GM21390 (cell line): ENCODE measurements around the gene USP3.
A peak's percentile ranks its signal among the peaks of the same experiment; 100 is the strongest.
"Not testable (repeated sequence)": the region's sequence is repeated elsewhere in the genome, so short reads cannot be mapped to it uniquely, and the experiment has no call there.

Source experiments
- ATAC-seq: cut with Tn5 transposase; IDR thresholded peaks from one replicate; pipeline ENCODE4 v1.9.1; 2021; ENCODE audit not compliant: unreplicated experiment

The USP3 gene

DNA sequence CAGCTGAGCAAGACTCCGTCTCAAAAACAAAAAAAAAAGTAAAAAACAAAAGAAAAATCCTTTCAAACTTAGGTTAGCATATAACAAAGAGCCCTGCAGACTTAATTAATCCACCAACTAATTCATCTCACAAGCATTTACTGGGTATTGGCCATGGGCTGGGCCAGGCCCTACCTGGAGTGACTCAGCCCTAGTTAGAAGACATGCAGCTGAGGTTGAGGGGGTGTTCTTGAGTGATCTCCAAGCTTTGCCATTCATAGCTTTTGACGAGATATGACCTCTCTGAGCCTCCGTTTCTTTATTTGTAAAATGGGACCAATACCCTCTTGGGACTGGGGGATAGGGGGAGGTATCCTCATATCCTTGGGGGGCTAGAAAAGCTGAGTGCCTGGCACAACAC, 100.6 kb downstream of the USP3 start:
- no peak for ATAC-seq

GRCh38 chr15:63605816-63606215, 101.4 kb downstream of the USP3 start:
- no peak for ATAC-seq

DNA sequence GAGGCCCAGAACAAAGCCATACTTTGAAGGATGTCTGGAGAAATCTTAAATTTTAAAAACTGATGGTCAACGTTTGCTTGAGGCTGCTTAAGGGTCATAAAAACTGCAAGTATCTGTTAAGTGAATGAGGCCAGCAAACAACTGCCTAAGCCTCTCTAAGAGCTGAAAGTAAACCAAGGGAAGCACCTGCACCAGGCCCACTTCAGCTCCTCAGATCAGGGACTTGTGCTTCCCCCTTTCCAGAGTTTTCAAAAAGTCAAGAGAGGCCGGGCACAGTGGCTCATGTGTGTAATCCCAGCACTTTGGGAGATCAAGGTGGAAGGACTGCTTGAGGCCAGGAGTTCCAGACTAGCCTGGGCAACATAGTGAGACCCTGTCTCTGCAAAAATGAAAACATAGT, 101.9 kb downstream of the USP3 start:
- ATAC-seq: no peak

DNA sequence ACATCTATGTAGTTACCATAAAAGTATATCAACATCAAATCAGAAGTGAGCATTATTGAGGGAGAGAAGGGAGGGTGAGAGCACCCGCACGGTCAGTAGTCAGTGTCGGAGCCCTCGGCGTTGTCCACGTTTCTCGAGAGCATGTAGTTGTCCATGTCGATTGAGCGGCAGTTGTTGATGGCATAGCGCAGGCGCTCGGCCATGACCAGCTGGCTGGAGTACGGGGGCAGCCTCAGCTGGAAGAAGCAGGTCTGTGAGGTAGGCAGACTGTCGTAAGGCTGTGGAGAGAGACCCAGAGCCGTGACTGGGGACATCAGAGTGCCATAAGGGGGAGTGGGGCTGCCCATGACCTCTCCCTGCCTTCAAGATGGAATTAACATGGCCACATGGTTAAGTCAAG, 104.6 kb downstream of the USP3 start:
- no peak for ATAC-seq

- no peak for ATAC-seq
These were observed 105.1 kb downstream of the USP3 start for GRCh38 chr15:63609448-63609847.

DNA sequence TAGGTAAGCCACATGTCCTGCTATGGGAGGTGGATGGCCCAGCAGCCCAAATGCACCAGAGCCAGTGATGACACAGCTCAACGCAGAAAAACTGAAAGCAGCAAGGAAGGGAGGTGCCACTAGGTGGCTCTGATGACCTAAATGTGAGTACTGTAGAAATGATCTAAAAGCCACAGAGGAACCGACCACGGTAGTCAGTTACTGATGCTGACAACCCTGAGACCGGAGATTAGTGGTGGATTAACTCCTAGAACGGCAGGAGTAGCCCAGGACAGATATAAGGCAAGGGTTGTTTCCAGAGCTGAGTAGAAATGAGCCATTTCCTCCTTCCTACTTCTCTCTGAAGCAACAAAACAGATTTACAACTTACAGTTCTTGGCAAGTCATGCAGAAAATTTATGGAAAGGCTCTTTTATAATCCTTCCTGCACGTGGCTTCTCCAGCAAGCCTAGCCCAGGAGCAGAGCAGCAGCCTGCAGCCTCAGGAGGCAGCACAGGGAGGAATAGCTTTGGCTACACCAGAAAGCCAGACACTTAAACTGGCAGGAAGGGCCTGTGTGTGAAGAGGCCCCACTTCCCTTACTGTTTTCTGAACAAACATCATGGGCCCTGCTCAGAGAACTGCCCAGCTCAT, 105.9 kb downstream of the USP3 start:
- ATAC-seq: peak; percentile 60

- ATAC-seq: no peak
These were observed 106.8 kb downstream of the USP3 start for GRCh38 chr15:63611177-63611576.

DNA sequence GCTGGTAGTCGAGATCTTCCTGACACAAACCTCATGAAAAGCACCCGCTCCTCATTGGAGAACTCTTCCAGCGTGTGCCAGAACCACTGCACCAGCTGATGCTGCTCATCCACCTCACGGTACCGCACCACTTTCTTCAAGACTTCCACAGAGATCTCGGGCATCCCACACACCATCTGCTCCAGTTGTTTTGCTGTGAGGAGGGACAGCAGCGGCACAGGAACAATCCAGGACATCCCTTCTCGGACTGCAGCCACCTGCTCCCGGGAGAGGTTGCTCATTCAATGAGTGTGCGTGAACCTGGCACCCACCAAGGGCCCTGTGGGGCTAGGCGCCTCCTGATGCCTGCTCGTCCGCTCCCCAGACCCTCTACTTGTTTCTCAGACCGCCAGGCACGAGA, 107.9 kb downstream of the USP3 start:
- ATAC-seq: no peak

- no peak for ATAC-seq
These were observed 111.5 kb downstream of the USP3 start for GRCh38 chr15:63615935-63616334.

DNA sequence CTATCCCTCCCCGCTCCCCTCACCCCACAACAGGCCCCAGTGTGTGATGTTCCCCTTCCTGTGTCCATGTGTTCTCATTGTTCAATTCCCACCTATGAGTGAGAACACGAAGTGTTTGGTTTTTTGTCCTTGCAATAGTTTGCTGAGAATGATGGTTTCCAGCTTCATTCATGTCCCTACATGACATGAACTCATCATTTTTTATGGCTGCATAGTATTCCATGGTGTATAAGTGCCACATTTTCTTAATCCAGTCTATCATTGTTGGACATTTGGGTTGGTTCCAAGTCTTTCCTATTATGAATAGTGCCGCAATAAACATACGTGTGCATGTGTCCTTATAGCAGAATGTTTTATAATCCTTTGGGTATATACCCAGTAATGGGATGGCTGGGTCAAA, 112.8 kb downstream of the USP3 start:
- ATAC-seq: not testable (repeated sequence)

DNA sequence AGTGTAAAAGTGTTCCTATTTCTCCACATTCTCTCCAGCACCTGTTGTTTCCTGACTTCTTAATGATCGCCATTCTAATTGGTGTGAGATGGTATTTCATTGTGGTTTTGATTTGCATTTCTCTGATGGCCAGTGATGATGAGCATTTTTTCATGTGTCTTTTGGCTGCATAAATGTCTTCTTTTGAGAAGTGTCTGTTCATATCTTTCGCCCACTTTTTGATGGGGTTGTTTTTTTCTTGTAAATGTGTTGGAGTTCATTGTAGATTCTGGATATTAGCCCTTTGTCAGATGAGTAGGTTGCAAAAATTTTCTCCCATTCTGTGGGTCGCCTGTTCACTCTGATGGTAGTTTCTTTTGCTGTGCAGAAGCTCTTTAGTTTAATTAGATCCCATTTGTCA, 113.2 kb downstream of the USP3 start:
- ATAC-seq: not testable (repeated sequence)

GRCh38 chr15:63620760-63621159, 116.4 kb downstream of the USP3 start:
- not testable (repeated sequence) for ATAC-seq

DNA sequence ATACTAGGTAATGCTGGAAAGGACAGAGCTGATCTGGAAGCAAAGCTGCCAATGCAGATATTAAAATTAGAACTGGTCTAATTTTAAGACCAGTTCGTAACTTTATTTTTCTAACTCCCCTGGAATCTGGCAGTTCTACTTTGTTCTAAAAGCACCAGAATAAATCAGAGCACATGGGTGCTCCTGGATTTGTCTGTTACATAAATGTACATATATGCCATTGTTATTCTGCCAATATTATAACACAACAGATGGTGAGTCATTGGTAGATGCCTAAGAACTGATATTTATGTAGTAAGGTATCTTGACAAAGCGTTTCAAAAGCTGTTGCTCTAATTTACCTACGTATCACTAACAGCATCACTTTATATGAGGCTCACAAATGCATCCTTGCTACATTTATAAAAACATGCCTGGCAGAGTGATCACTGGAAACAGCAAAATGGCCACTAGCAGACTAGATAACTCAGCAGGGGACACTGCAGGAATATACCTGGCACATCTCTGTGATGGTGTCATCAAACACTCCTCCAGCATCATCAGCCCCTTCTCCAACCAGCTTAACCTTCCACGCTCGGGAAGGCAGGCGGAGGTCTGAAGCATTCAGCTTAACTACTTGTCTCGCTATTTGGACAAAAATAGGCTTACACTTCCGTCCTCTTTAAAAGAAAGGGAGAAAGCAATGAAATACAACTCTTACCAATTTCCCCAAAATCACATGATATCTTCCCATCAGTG, 119.0 kb downstream of the USP3 start:
- ATAC-seq: no peak

DNA sequence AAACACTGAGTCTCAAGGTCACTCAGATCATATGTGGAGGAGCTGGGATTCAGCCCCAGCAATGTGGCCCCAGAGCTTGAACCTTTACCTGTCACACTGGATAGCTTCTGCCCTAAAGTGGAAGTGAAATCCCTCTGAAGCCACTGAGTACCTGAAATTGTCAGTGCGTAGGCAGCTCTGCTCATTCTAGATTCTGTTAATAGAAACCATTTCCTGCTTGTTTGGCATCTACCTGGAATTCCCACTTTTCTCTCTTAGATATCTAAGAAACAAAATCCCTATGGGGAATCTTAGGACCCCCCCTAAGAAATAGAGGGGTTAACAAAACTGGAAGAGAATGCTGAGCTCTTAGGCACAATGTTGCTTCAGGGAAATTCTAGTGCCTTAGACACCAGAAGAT, 122.6 kb downstream of the USP3 start:
- ATAC-seq: no peak

GRCh38 chr15:63628123-63628822, 123.9 kb downstream of the USP3 start:
- ATAC-seq: no peak

- ATAC-seq: no peak
These were observed 125.8 kb downstream of the USP3 start for GRCh38 chr15:63630036-63630751.

DNA sequence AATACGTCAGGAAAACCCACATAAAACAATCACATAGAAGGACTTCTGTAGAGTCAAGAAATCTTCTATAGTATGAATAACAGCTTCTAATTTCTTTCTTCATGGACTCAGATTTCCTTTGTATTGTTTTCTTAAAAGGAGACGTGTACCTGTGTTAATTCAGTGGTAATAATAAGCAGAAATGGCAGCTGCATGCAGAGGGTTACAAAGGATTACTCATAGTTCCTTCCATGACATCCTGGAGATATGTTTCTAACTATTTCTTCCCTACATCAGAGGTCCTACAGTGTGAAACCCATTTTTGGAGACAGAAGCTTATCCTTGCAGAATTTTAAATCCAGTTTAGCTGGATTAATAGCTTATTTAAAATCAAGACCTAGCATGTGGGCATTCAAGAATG, 128.9 kb downstream of the USP3 start:
- no peak for ATAC-seq

DNA sequence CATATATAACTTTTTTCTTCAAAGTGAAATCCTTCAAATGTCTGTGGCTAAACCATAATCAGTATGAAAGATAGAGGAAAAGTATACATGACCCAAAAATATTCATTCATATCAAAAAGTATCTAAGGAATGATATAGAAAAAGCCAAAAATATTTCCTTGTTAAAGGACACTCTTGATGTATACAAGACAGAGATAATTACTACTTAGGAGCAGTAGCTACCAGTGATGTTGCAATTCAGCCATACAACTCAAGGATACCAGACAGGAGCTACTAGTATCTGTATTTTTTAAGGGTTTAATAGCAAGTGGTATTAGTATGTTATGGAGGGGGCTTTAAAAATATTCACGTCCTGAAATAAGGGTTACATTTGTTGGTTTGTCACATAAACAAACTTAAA, 129.8 kb downstream of the USP3 start:
- ATAC-seq: no peak

DNA sequence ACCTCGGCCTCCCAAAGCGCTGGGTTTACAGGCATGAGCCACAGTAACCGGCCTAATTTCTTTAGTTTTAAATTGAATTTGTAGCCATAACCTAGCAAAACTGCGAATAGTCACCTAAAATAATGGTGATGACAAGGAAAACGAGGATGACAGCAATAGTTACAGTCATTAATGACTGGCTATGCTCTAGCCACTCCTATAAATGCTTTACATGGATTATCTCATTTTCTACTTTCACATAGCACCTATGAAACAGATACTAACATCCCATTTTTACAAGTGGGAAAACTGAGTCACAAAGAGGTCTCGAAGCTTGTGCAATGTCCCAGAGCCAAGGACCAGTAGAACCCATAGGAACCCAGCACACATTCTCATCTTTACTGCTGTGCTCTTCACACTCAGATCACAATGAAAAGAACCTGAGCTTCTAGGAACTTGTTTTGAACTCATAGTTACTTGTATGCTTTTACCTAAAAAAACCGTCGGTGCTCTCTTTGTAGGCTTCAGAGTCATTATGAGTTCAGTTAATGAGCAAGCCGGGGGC, 132.2 kb downstream of the USP3 start:
- no peak for ATAC-seq

DNA sequence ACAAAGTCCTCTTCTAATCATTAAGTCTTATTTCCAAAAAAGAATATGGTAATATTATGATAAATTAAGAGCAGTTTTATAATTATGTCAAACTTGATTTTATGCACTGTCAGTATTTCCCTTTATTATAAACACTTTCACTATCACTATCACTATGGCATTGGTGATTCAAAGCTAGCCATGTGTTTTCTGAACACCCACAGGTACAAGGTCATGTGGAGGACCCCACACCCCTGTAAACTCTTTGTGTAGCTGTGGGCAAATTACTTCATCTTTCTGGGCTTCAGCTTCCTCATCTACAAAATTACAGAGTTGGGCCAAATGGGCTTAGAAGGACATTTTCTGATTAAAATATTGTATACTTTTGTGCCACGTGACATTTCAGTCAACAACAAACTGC, 134.4 kb downstream of the USP3 start:
- ATAC-seq: no peak

- no peak for ATAC-seq
These were observed 135.8 kb downstream of the USP3 start for GRCh38 chr15:63640146-63640545.
